Epithelial cell of proximal tubule (primary cell): Measurements from ENCODE around the gene MAPK12. TPM values are rescaled to one million over a fixed set of nuclear protein-coding genes. Genes with fewer than 3 reads are reported as not detected.

Source experiments
- DNase-seq: peaks from one replicate; pipeline ENCODE4 v3.0.0-alpha.2; 2011; ENCODE audit warnings: low read depth
- H3K4me3 ChIP-seq: 2 replicates; pipeline ENCODE4 v1.5.1; 2011; ENCODE audit warnings: low read depth, mild to moderate bottlenecking, low read length
- CTCF ChIP-seq: conservative IDR thresholded peaks from 2 replicates; pipeline ENCODE4 v1.5.1; 2012; ENCODE audit warnings: low read depth, mild to moderate bottlenecking, low read length
- total RNA-seq: library from RNA; depleted of rRNA; stranded (reverse); fragments of >200 nt; gene quantifications from 2 replicates; pipeline ENCODE4 v1.2.3, GENCODE V29; 2015

The MAPK12 gene
- total RNA-seq, 1 donor from 2014 or later = 33.9 TPM

- TF ChIP-seq CTCF = no peak
- DNase-seq = no peak
- no peak overlapping the region for H3K4me3 ChIP-seq
Measured at GRCh38 chr22:50203288-50203687, 58.2 kb downstream of the MAPK12 start.

Other genes with a start within 250 kb of the MAPK12 start
- not detected in 2 replicates for gene IL17REL, start 248.9 kb downstream of the MAPK12 start, total RNA-seq
- not detected in 2 replicates for gene TTLL8, start 203.4 kb downstream of the MAPK12 start, total RNA-seq
- gene MLC1, start 176.3 kb downstream of the MAPK12 start, total RNA-seq = not detected in 2 replicates
- 0.12 and 0.29 TPM in 2 replicates for gene MOV10L1, start 171.7 kb downstream of the MAPK12 start, total RNA-seq
- 0.07 and 0.12 TPM in 2 replicates for gene PANX2, start 91.0 kb downstream of the MAPK12 start, total RNA-seq
- gene TRABD, start 75.8 kb downstream of the MAPK12 start, total RNA-seq = 55.5 and 68.9 TPM in 2 replicates
- 31.0 and 31.1 TPM in 2 replicates for gene SELENOO, start 60.7 kb downstream of the MAPK12 start, total RNA-seq
- 19.8 and 26.1 TPM in 2 replicates for gene TUBGCP6, start 16.7 kb downstream of the MAPK12 start, total RNA-seq
- gene HDAC10, start 10.4 kb downstream of the MAPK12 start, total RNA-seq = 18.8 and 40.6 TPM in 2 replicates
- gene MAPK11, start 8.7 kb upstream of the MAPK12 start, total RNA-seq = 5.4 and 8.4 TPM in 2 replicates
- 113 and 177 TPM in 2 replicates for gene PLXNB2, start 46.0 kb upstream of the MAPK12 start, total RNA-seq
- 1.2 and 4.4 TPM in 2 replicates for gene DENND6B, start 65.3 kb upstream of the MAPK12 start, total RNA-seq
- 35.7 and 49.3 TPM in 2 replicates for gene PPP6R2, start 81.6 kb upstream of the MAPK12 start, total RNA-seq
- gene SBF1, start 213.4 kb upstream of the MAPK12 start, total RNA-seq = 56.6 and 59.0 TPM in 2 replicates
- gene ADM2, start 219.9 kb upstream of the MAPK12 start, total RNA-seq = 3.9 and 4.4 TPM in 2 replicates
- gene MIOX, start 225.2 kb upstream of the MAPK12 start, total RNA-seq = not detected in 2 replicates
- gene LMF2, start 246.0 kb upstream of the MAPK12 start, total RNA-seq = 69.2 and 83.3 TPM in 2 replicates
- gene NCAPH2, start 246.5 kb upstream of the MAPK12 start, total RNA-seq = 69.3 and 81.5 TPM in 2 replicates